T-helper 2 cell treated with Interferon-gamma antibody and Interleukin-4, amounts not matched to agents 100 ng/mL and 5 ng/mL, for 36 hours (primary cell): ENCODE measurements around the gene SMARCC1. TPM values are rescaled to one million over a fixed set of nuclear protein-coding genes. Genes with fewer than 3 reads are reported as not detected.

Experiments
- intact Hi-C: fragments of 100-400 bp; cut with micrococcal nuclease; formaldehyde crosslinking; loops from one replicate; pipeline ENCODE4 v1.15.1; 2023
- total RNA-seq: library from RNA; stranded (reverse); gene quantifications from 2 replicates; pipeline ENCODE4 v1.2.3, GENCODE V29; 2022

Gene SMARCC1
- total RNA-seq: 116 TPM in 2 replicates

- intact Hi-C loops: loop anchor here (1.0 to 10.0 kb wide), 8 partner anchors 7 to 499 kb away; partner anchors contain the start of genes ELP6, KIF9, KLHL18 and PTPN23
These were observed at the start of gene SMARCC1 for GRCh38 chr3:47781685-47782445. Gene SMARCC1 (minus strand): TSS chr3:47781893. CDS start chr3:47781797, 96 bp downstream.

GRCh38 chr3:47829482-47829881 is 47.8 kb upstream of the SMARCC1 start:
- intact Hi-C loops: loop anchor here (10.0 kb wide), 1 partner anchor 325 kb away; no protein-coding TSS in a partner anchor

- intact Hi-C loops: loop anchor here (1.0 to 10.0 kb wide), 3 partner anchors 23 to 329 kb away; partner anchors contain the start of gene DHX30
These were observed 43.9 kb upstream of the SMARCC1 start for GRCh38 chr3:47825590-47825989.

- intact Hi-C loops: loop anchor here (1.0 to 10.0 kb wide), 3 partner anchors 22 to 330 kb away; partner anchors contain the start of gene DHX30
These were observed 43.1 kb upstream of the SMARCC1 start for GRCh38 chr3:47824541-47825473.

GRCh38 chr3:47817609-47818008 is 35.9 kb upstream of the SMARCC1 start:
- intact Hi-C loops: no loop called here

- intact Hi-C loops: no loop called here
These were observed 32.0 kb upstream of the SMARCC1 start for GRCh38 chr3:47813551-47814177.

- intact Hi-C loops: loop anchor here (5.0 kb wide), 1 partner anchor 292 kb away; the partner anchor contains the start of gene ELP6
These were observed 22.9 kb upstream of the SMARCC1 start for GRCh38 chr3:47804577-47804976.

GRCh38 chr3:47803480-47804025 is 21.9 kb upstream of the SMARCC1 start:
- intact Hi-C loops: loop anchor here (1.0 to 5.0 kb wide), 3 partner anchors 14 to 291 kb away; partner anchors contain the start of gene ELP6

GRCh38 chr3:47802734-47803479 is 21.2 kb upstream of the SMARCC1 start, which contains the start of gene DHX30:
Gene DHX30 (plus strand): TSS chr3:47803138. CDS start chr3:47810684, 7,546 bp downstream.
- intact Hi-C loops: loop anchor here (1.0 to 5.0 kb wide), 3 partner anchors 14 to 291 kb away; partner anchors contain the start of gene ELP6

- intact Hi-C loops: loop anchor here (5.0 kb wide), 1 partner anchor 287 kb away; the partner anchor contains the start of gene ELP6
These were observed 18.0 kb upstream of the SMARCC1 start for GRCh38 chr3:47799733-47800132.

GRCh38 chr3:47794544-47794943 is 12.9 kb upstream of the SMARCC1 start:
- intact Hi-C loops: no loop called here

- intact Hi-C loops: no loop called here
These were observed 11.0 kb upstream of the SMARCC1 start for GRCh38 chr3:47792699-47793098.

GRCh38 chr3:47791193-47791855 is 9.6 kb upstream of the SMARCC1 start:
- intact Hi-C loops: no loop called here

- intact Hi-C loops: loop anchor here (5.0 to 10.0 kb wide), 2 partner anchors 59 to 401 kb away; partner anchors contain the start of gene PTPN23
These were observed 2.0 kb upstream of the SMARCC1 start for GRCh38 chr3:47783673-47784072.

GRCh38 chr3:47782446-47783308 is 984 bp upstream of the SMARCC1 start:
- intact Hi-C loops: loop anchor here (1.0 to 10.0 kb wide), 3 partner anchors 43 to 400 kb away; partner anchors contain the start of gene PTPN23

GRCh38 chr3:47780741-47781684 is 680 bp downstream of the SMARCC1 start:
- intact Hi-C loops: loop anchor here (1.0 to 10.0 kb wide), 7 partner anchors 8 to 498 kb away; partner anchors contain the start of genes ELP6, KIF9, KLHL18 and PTPN23

GRCh38 chr3:47778746-47779145 is 2.9 kb downstream of the SMARCC1 start:
- intact Hi-C loops: no loop called here
